Colonic mucosa (tissue), 4 donors: ENCODE results near the gene TAS2R20. TPM values are rescaled to one million over a fixed set of nuclear protein-coding genes. Genes with fewer than 3 reads are reported as not detected.

Experiments used
- DNase-seq: peaks from one replicate; pipeline ENCODE4 v3.0.0-alpha.2; 2020
- H3K27ac ChIP-seq: fragments of 200-600 bp; one replicate; pipeline ENCODE4 v1.8.0; 2021
- H3K27me3 ChIP-seq: fragments of 200-600 bp; one replicate; pipeline ENCODE4 v1.8.0; 2021
- H3K36me3 ChIP-seq: fragments of 200-600 bp; one replicate; pipeline ENCODE4 v1.8.0; 2021
- H3K4me1 ChIP-seq: fragments of 200-600 bp; one replicate; pipeline ENCODE4 v1.8.0; 2021; ENCODE audit warnings: mild to moderate bottlenecking
- H3K4me3 ChIP-seq: fragments of 200-600 bp; one replicate; pipeline ENCODE4 v1.8.0; 2021
- H3K9ac ChIP-seq, 2 donors: one replicate each; pipeline ENCODE4 v1.7.0; 2013; ENCODE audit warnings: control low read depth in 2 of 2, low read depth in 2 of 2, low read length in 2 of 2
- H3K9me3 ChIP-seq: fragments of 200-600 bp; one replicate; pipeline ENCODE4 v1.8.0; 2021
- intact Hi-C: fragments of 100-400 bp; cut with DNase I; formaldehyde crosslinking; loops from one replicate; pipeline ENCODE4 v1.14.1; 2022
- total RNA-seq, 2 donors: library from RNA; stranded (reverse); fragmentation: NEBNext Ultra II Directional in 1 of 2; extraction: Animal tissue kit (Norgen Biotek cat#: 25700) in 1 of 2; gene quantifications; one replicate each; pipeline ENCODE4 v1.2.1, GENCODE V29; 2021
- TF ChIP-seq, protein P1 (sequence below): fragments of 200-600 bp; IDR thresholded peaks from one replicate; pipeline ENCODE4 v1.8.0; 2022; ENCODE audit warnings: antibody characterized with exemption, mild to moderate bottlenecking
- donor health status: healthy.
- donor health status: DM: no; HTN: no; CAD: no.
- donor health status: DM: no; HTN: no; CAD: no.

Gene TAS2R20
- total RNA-seq, 2 donors from 2014 or later, result 1.0 to 1.2 TPM

DNA sequence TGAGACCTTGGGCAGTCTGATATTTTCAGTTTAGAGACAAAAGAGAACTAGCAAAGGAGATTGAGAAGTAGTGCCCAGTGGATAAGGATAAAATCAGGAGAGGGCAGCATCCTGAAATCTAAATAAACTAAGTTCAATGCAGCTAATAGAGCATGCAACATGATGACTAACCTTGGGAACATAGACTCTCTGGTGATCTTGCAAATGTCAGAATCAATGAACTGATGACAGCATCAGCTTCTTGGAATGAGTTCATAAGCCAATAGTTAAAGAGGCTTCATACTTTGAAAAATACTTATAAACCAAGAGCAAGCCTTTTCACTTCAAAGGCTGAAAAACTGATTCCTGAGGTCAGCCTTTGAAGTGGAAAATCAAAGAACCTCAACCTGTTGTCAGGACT, 16.1 kb upstream of the TAS2R20 start:
- no peak overlapping the region for H3K9ac ChIP-seq
- no peak overlapping the region for H3K4me3 ChIP-seq
- TF ChIP-seq, protein P1, sequence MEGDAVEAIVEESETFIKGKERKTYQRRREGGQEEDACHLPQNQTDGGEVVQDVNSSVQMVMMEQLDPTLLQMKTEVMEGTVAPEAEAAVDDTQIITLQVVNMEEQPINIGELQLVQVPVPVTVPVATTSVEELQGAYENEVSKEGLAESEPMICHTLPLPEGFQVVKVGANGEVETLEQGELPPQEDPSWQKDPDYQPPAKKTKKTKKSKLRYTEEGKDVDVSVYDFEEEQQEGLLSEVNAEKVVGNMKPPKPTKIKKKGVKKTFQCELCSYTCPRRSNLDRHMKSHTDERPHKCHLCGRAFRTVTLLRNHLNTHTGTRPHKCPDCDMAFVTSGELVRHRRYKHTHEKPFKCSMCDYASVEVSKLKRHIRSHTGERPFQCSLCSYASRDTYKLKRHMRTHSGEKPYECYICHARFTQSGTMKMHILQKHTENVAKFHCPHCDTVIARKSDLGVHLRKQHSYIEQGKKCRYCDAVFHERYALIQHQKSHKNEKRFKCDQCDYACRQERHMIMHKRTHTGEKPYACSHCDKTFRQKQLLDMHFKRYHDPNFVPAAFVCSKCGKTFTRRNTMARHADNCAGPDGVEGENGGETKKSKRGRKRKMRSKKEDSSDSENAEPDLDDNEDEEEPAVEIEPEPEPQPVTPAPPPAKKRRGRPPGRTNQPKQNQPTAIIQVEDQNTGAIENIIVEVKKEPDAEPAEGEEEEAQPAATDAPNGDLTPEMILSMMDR, result no peak
- no peak overlapping the region for H3K27ac ChIP-seq
- DNase-seq, result no peak
- intact Hi-C loops, result no loop called here
- H3K36me3 ChIP-seq, result no peaks in the 10 kb centered on the region
- no peaks in the 10 kb centered on the region for H3K9me3 ChIP-seq
- peaks cover 8% of the 10 kb centered on the region for H3K4me1 ChIP-seq
- H3K27me3 ChIP-seq, result no peaks in the 10 kb centered on the region

DNA sequence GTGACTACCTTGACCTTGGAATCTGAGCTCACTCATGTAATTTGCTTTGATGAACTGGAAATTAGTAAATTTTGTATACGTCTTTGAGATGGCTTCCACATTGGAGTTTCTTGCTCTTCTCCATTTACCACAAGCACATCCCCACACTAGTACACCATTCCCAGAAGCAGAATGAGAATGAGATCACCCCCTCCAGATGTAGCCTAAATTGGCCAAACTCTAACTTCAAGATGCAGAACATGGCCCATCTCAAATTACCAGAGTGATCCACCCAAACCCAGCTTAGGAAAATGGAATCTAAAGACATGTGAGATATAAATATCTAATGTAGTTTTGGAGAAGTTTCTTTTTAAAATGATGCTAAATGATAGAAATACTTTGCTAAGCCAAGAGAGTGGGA, 9.5 kb upstream of the TAS2R20 start:
- Histone ChIP-seq H3K9me3 (no peaks in the 10 kb centered on the region), H3K4me1 (no peaks in the 10 kb centered on the region), H3K9ac (no peak overlapping the region), H3K27me3 (no peaks in the 10 kb centered on the region), H3K27ac (no peak overlapping the region), H3K4me3 (no peak overlapping the region), H3K36me3 (no peaks in the 10 kb centered on the region)
- intact Hi-C loops, result no loop called here
- TF ChIP-seq, protein P1, result no peak
- no peak for DNase-seq

DNA sequence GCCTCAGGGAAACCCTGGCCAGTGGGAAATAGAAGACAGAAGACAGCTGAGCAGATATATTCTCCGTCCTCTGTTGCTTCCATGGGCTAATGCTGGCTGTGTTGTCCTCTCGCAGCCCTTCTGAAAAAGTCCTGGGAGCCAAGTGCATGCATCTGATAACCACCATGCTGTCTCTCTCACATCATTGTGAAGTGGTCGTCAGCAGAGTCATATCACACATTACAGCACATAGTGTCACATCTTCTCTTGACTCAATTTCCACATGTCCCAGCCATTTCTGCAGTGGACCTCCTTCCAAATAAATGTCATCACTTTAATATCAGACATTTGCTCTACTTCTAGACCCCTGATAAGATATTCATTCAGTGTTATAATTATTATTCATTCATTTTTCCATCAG, 3.8 kb downstream of the TAS2R20 start:
- Histone ChIP-seq H3K27me3 (no peaks in the 10 kb centered on the region), H3K27ac (no peak overlapping the region), H3K36me3 (no peaks in the 10 kb centered on the region), H3K9ac (no peak overlapping the region), H3K9me3 (no peaks in the 10 kb centered on the region), H3K4me3 (no peak overlapping the region), H3K4me1 (no peaks in the 10 kb centered on the region)
- TF ChIP-seq, protein P1, result no peak
- intact Hi-C loops, result no loop called here
- no peak for DNase-seq

DNA sequence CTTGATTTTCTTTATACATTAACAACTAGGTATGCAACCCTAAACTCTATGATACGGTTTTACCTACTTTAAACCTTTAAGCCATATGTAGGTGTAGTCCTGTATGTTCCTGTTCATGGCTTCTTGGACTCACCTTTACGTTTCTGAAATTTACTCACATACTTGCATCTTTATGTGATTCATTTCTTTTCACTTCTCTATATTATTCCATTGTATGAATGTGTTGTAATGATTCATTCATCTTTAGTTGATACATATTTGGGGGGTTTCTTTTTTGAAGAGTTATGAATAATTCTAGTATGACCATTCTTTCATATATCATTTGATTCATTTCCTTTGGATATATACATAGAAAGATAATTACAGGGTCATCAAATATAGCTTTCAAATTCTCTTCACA, 9.0 kb downstream of the TAS2R20 start:
- H3K9ac ChIP-seq, result no peak overlapping the region
- H3K27me3 ChIP-seq, result no peaks in the 10 kb centered on the region
- intact Hi-C loops, result no loop called here
- TF ChIP-seq, protein P1, result no peak
- H3K4me3 ChIP-seq, result no peak overlapping the region
- no peaks in the 10 kb centered on the region for H3K9me3 ChIP-seq
- no peak for DNase-seq
- no peak overlapping the region for H3K27ac ChIP-seq
- H3K4me1 ChIP-seq, result no peaks in the 10 kb centered on the region
- no peaks in the 10 kb centered on the region for H3K36me3 ChIP-seq

DNA sequence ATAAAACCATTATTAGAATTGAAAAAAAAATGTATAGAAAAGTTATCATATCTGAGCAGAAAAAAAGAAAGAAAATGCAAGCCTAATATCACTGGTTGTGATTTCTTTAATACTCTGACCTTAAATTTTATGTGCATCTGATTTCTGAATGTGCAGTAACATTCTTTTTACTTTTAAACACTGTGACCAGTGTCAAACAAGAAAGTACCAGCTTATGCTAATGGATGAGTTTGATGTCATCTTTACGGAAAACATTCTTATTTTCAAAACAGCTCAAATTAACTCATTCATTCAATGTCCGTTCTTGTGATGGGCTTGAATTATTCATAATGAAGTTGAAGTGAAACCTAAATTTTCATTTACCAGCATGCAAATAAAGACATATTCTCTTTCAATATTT, 11.3 kb downstream of the TAS2R20 start, which contains the start of gene TAS2R50:
TSS of gene TAS2R50 (minus strand) at position 101 of the 400 bp plus-strand sequence. CDS start at position 49, 52 bp downstream.
- H3K4me1 ChIP-seq, result no peaks in the 10 kb centered on the region
- H3K27me3 ChIP-seq, result no peaks in the 10 kb centered on the region
- H3K9me3 ChIP-seq, result no peaks in the 10 kb centered on the region
- intact Hi-C loops, result no loop called here
- no peak for DNase-seq
- no peak within 1 kb of the TSS for H3K27ac ChIP-seq
- TF ChIP-seq, protein P1, result no peak
- no peaks in the 10 kb centered on the region for H3K36me3 ChIP-seq
- no peak within 1 kb of the TSS for H3K4me3 ChIP-seq
- H3K9ac ChIP-seq, result no peak within 1 kb of the TSS

DNA sequence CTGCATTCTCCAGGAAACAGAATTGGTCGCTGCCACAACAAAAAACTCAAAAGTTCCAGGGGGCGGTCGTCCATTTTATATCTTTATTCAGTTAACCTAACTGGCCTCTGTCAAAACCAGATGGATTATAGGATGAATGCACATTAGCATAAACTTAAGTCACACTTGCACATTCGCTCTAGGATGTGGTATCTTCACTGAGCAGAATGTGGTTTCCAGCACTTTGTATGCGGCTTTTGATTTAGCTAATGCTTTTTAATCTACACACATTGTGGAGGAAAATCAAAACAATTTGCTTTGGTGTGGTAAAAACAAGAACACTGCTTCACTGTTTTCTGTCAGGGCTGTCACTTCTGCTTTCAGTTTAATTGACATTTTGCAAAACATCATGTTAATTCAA, 15.9 kb downstream of the TAS2R20 start:
- TF ChIP-seq, protein P1, result no peak
- intact Hi-C loops, result no loop called here
- Histone ChIP-seq H3K27me3 (no peaks in the 10 kb centered on the region), H3K9me3 (no peaks in the 10 kb centered on the region), H3K36me3 (no peaks in the 10 kb centered on the region), H3K27ac (no peak overlapping the region), H3K4me1 (no peaks in the 10 kb centered on the region), H3K4me3 (no peak overlapping the region), H3K9ac (no peak overlapping the region)
- DNase-seq, result no peak
